Measurements from ENCODE around the gene RGS17. TPM values are rescaled to one million over a fixed set of nuclear protein-coding genes. Genes with fewer than 3 reads are reported as not detected.

Gene RGS17
- total and polyA plus RNA-seq, 2 of the 13 experiments (the other 11 are each of a cell fraction or from before 2014, with no cell fraction given): 0.04 TPM; not detected in 1

- peak; percentile 67 for TF ChIP-seq SALL1 (CRISPR knock-in tag; IDR thresholded peaks at IDR 0.05)
- peak; percentile 13 for TF ChIP-seq MED8 (CRISPR knock-in tag; IDR thresholded peaks at IDR 0.05; ENCODE audit: insufficient replicate concordance)
- TF ChIP-seq ZBTB20 (CRISPR knock-in tag; IDR thresholded peaks at IDR 0.05; ENCODE audit: borderline replicate concordance, low read depth): no peak; the same call in 1 of the 2 replicates
- TF ChIP-seq ZNF616 (CRISPR knock-in tag; IDR thresholded peaks at IDR 0.05; ENCODE audit: low read depth): no peak
- no peak for TF ChIP-seq ZNF30 (CRISPR knock-in tag; IDR thresholded peaks at IDR 0.05)
- TF ChIP-seq KDM5A (IDR thresholded peaks at IDR 0.05; ENCODE audit: borderline replicate concordance, low read length): peak; percentile 78; the same call in 1 of the 2 replicates
- no peak for TF ChIP-seq ZNF496 (CRISPR knock-in tag; IDR thresholded peaks at IDR 0.05; ENCODE audit: insufficient replicate concordance)
- peak; percentile 64; the same call in 1 of the 2 replicates for TF ChIP-seq SALL2 (CRISPR knock-in tag; IDR thresholded peaks at IDR 0.05)
- no peak for TF ChIP-seq ZNF672 (CRISPR knock-in tag; IDR thresholded peaks at IDR 0.05)
- TF ChIP-seq HNF4G (IDR thresholded peaks at IDR 0.05; ENCODE audit: borderline replicate concordance, low read depth, low read length): no peak
- no peak for TF ChIP-seq HNF4G (CRISPR knock-in tag; IDR thresholded peaks at IDR 0.05; ENCODE audit: borderline replicate concordance, low read depth)
- TF ChIP-seq POLR2G (IDR thresholded peaks at IDR 0.05; ENCODE audit: low read depth, low read length): peak; percentile 85
- no peak for TF ChIP-seq MYNN (CRISPR knock-in tag; IDR thresholded peaks at IDR 0.05; ENCODE audit: low read depth)
- TF ChIP-seq YEATS2 (CRISPR knock-in tag; IDR thresholded peaks at IDR 0.05; ENCODE audit: borderline replicate concordance): peak; percentile 96
- peak; percentile 72; the same call in 1 of the 2 replicates for TF ChIP-seq ZNF12 (CRISPR knock-in tag; IDR thresholded peaks at IDR 0.05)
- no peak for TF ChIP-seq ZSCAN30 (CRISPR knock-in tag; IDR thresholded peaks at IDR 0.05)
- no peak; the same call in 1 of the 2 replicates for TF ChIP-seq ZNF598 (CRISPR knock-in tag; IDR thresholded peaks at IDR 0.05; ENCODE audit: borderline replicate concordance)
- no peak for TF ChIP-seq ZNF234 (CRISPR knock-in tag; conservative IDR thresholded peaks at IDR 0.05)
- TF ChIP-seq SRSF4 (IDR thresholded peaks at IDR 0.05; ENCODE audit: low read depth, low read length, poor library complexity, severe bottlenecking): no peak
- TF ChIP-seq HMGA1 (CRISPR knock-in tag; conservative IDR thresholded peaks at IDR 0.05): no peak
- TF ChIP-seq DZIP1 (CRISPR knock-in tag; IDR thresholded peaks at IDR 0.05): no peak
- TF ChIP-seq ZBTB42 (CRISPR knock-in tag; IDR thresholded peaks at IDR 0.05): no peak
- TF ChIP-seq ATF7-NPFF (CRISPR knock-in tag; IDR thresholded peaks at IDR 0.05; ENCODE audit: low read depth): peak; percentile 90; the same call in 1 of the 2 replicates
- TF ChIP-seq ZNF547 (CRISPR knock-in tag; IDR thresholded peaks at IDR 0.05): no peak
- TF ChIP-seq IRX3 (CRISPR knock-in tag; IDR thresholded peaks at IDR 0.05; ENCODE audit: borderline replicate concordance, low read depth): peak; percentile 63; the same call in 1 of the 2 replicates
- no peak for TF ChIP-seq FOXO1 (CRISPR knock-in tag; IDR thresholded peaks at IDR 0.05)
- TF ChIP-seq, protein P1, sequence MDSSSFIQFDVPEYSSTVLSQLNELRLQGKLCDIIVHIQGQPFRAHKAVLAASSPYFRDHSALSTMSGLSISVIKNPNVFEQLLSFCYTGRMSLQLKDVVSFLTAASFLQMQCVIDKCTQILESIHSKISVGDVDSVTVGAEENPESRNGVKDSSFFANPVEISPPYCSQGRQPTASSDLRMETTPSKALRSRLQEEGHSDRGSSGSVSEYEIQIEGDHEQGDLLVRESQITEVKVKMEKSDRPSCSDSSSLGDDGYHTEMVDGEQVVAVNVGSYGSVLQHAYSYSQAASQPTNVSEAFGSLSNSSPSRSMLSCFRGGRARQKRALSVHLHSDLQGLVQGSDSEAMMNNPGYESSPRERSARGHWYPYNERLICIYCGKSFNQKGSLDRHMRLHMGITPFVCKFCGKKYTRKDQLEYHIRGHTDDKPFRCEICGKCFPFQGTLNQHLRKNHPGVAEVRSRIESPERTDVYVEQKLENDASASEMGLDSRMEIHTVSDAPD (CRISPR knock-in tag; IDR thresholded peaks at IDR 0.05): peak; percentile 36
These were observed 128.3 kb downstream of the RGS17 start, which contains the start of gene MTRF1L (continued) for GRCh38 chr6:153002613-153003365.
